Loucy (cell line): Measurements from ENCODE around the gene CD52.

Experiments used
- H2AFZ ChIP-seq: fragments of 200-600 bp; sonication (generic); 2 replicates; pipeline ENCODE4 v1.6.0; 2016; ENCODE audit warnings: antibody characterized with exemption, mild to moderate bottlenecking, low read length, moderate library complexity
- H3F3A ChIP-seq: fragments of 200-600 bp; 2 replicates; pipeline ENCODE4 v1.6.0; 2016; ENCODE audit warnings: antibody characterized with exemption, low read depth, mild to moderate bottlenecking
- H3K27me3 ChIP-seq: fragments of 200-600 bp; sonication (generic); 2 replicates; pipeline ENCODE4 v1.6.1; 2014; ENCODE audit warnings: low read length, mild to moderate bottlenecking; ENCODE audit not compliant: insufficient read depth, poor library complexity, severe bottlenecking
- H3K36me3 ChIP-seq: fragments of 200-600 bp; sonication (generic); 2 replicates; pipeline ENCODE4 v1.6.1; 2016; ENCODE audit warnings: low read length; ENCODE audit not compliant: insufficient read depth
- H3K4me1 ChIP-seq: fragments of 200-600 bp; sonication (generic); 2 replicates; pipeline ENCODE4 v1.5.1; 2014; ENCODE audit warnings: low read length, mild to moderate bottlenecking; ENCODE audit not compliant: insufficient read depth, poor library complexity, severe bottlenecking
- H3K4me2 ChIP-seq: fragments of 200-600 bp; sonication (generic); 2 replicates; pipeline ENCODE4 v1.6.0; 2014; ENCODE audit warnings: antibody characterized with exemption, low read length, low read depth, mild to moderate bottlenecking; ENCODE audit not compliant: poor library complexity, severe bottlenecking
- H3K4me3 ChIP-seq: fragments of 200-600 bp; sonication (generic); 2 replicates; pipeline ENCODE4 v1.5.1; 2014; ENCODE audit warnings: low read length, mild to moderate bottlenecking, mixed read lengths; ENCODE audit not compliant: poor library complexity, severe bottlenecking
- H3K79me2 ChIP-seq: fragments of 200-600 bp; sonication (generic); 2 replicates; pipeline ENCODE4 v1.6.1; 2014; ENCODE audit warnings: low read length; ENCODE audit not compliant: insufficient read depth
- H3K9ac ChIP-seq: fragments of 200-600 bp; sonication (generic); 2 replicates; pipeline ENCODE4 v1.6.0; 2014; ENCODE audit warnings: mild to moderate bottlenecking, low read depth, low read length, moderate library complexity; ENCODE audit not compliant: poor library complexity, severe bottlenecking
- H3K9me2 ChIP-seq: fragments of 200-600 bp; sonication (generic); replicated peaks from 2 replicates; pipeline ENCODE4 v1.6.1; 2016; ENCODE audit warnings: low read depth, low read length, mixed read lengths
- H3K9me3 ChIP-seq: fragments of 200-600 bp; sonication (generic); 2 replicates; pipeline ENCODE4 v1.6.1; 2014; ENCODE audit warnings: mild to moderate bottlenecking, antibody characterized with exemption, low read length, low read depth; ENCODE audit not compliant: insufficient read depth
- H4K20me1 ChIP-seq: fragments of 200-600 bp; sonication (generic); 2 replicates; pipeline ENCODE4 v1.6.0; 2014; ENCODE audit warnings: antibody characterized with exemption, low read length, mild to moderate bottlenecking; ENCODE audit not compliant: insufficient read depth, poor library complexity, severe bottlenecking
- CTCF ChIP-seq: fragments of 200-600 bp; sonication (generic); conservative IDR thresholded peaks from 2 replicates; pipeline ENCODE4 v1.5.1; 2014; ENCODE audit warnings: mild to moderate bottlenecking, antibody characterized with exemption, low read length
- EZH2phosphoT487 ChIP-seq: fragments of 200-600 bp; IDR thresholded peaks from 2 replicates; pipeline ENCODE4 v1.6.1; 2018; ENCODE audit warnings: antibody characterized with exemption, mild to moderate bottlenecking, moderate library complexity, borderline replicate concordance

CD52 gene

DNA sequence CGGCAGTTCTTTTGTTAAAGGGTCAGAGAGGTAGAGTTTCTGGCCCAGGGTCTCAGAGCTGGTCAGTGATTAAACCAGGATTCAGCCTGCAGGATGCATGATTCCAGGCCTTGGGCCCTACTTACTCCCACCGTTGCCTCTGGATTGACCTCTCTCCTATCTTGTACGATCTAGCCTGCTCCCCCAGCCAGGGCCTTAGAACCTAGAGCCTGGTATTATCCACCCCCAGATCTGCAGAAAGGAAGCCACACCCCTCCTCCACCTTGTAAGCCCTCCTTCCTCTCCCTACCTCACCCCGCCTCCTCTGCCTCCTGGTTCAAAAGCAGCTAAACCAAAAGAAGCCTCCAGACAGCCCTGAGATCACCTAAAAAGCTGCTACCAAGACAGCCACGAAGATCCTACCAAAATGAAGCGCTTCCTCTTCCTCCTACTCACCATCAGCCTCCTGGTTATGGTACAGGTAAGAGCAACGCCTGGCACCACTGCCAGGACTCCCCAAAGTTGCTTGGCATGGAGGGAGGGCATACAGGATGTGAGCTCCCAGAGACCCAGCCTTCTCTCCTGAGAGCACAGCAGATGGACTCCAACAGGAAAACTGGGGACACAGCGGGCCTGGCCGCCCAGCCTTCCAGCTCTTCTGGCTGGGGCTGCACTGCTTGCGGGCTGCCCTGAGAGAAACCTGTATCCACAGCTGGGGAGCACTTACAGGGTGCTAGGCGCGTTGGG lies at the start of gene CD52:
TSS of gene CD52 (plus strand) at position 347 of the 726 bp plus-strand sequence. CDS start at position 407, 60 bp downstream.
- Histone ChIP-seq H3K9ac (peak within 1 kb of the TSS; percentile 95), H3K79me2 (peaks cover 48% of the 10 kb centered on the region), H3F3A (no peaks in the 10 kb centered on the region), H3K27me3 (no peaks in the 10 kb centered on the region), H3K9me3 (no peaks in the 10 kb centered on the region), H3K4me1 (peaks cover 70% of the 10 kb centered on the region), H3K9me2 (no peaks in the 10 kb centered on the region), H3K4me2 (peak within 1 kb of the TSS; percentile 96), H4K20me1 (no peaks in the 10 kb centered on the region), H3K36me3 (no peaks in the 10 kb centered on the region), H3K4me3 (peak within 1 kb of the TSS; percentile 88), H2AFZ (no peak within 1 kb of the TSS)
- TF ChIP-seq EZH2phosphoT487 (no peak), CTCF (no peak)

DNA sequence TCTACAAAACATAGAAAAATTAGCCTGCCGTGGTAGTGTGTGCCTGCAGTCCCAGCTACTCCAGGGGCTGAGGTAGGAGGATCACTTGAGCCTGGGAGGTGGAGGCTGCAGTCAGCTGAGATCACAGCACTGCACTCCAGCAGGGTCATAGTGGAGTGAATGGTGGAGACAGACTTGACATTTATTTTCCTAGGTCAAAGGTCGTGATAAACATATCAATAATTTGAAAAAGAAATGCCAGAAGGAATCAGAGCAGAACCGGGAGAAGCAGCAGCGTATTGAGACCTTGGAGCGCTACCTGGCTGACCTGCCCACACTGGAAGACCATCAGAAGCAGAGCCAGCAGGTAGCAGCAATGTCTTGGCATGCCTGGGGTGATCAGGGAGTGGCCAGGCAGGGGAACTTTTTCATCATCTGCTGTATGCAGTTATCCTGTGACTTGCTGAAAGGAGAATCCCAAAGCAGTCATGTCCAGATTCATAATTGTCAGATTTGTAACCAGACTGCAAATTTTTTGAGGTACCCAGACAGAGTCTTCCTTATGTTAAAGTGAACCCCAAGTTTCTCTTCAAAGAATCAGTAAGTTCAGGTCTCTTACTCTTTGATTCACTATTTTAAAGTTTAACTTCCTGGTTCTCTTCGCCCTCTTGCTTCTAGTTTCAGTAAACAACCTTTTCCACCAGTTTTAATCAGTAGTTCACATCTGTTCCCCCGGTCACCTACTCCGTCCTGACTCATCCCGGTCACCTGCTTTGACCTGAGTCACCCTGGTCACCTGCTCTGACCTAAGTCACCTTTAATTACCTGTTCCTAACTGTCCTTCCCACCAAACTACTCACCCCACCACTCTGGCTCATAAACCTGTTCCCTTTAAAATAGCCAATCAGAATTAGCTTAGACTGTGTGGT lies 49.2 kb upstream of the CD52 start:
- H3K9me3 ChIP-seq = peaks cover 3% of the 10 kb centered on the region; the same call in 1 of the 2 replicates

DNA sequence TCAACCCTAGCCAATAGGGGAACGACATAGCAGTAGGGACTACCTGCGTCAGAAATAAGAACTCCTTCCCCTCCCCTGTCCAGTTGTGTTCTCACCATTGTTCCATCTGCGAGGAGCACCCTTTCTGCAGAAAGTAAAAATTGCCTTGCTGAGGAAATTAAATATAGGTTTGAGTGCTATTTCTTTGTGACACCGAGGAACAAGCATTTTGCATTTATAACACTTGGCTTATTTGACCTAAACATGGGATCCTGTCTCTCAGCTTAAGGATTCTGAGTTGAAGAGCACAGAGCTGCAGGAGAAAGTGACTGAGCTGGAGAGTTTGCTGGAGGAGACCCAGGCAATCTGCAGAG lies 48.6 kb upstream of the CD52 start:
- Histone ChIP-seq H3K4me1 (no peaks in the 10 kb centered on the region), H3K9ac (no peak overlapping the region), H3F3A (no peaks in the 10 kb centered on the region), H3K79me2 (no peaks in the 10 kb centered on the region), H3K27me3 (no peaks in the 10 kb centered on the region), H3K4me2 (no peak overlapping the region), H3K4me3 (no peak overlapping the region), H3K9me2 (no peaks in the 10 kb centered on the region), H3K36me3 (peaks cover 91% of the 10 kb centered on the region; the same call in 1 of the 2 replicates), H2AFZ (no peak overlapping the region), H4K20me1 (no peaks in the 10 kb centered on the region), H3K9me3 (peaks cover 3% of the 10 kb centered on the region; the same call in 1 of the 2 replicates)
- TF ChIP-seq CTCF = no peak
- no peak for TF ChIP-seq EZH2phosphoT487

More for the DNA sequence above, 49.2 kb upstream of the CD52 start:
- Histone ChIP-seq H3K36me3 (peaks cover 95% of the 10 kb centered on the region; the same call in 1 of the 2 replicates), H3K79me2 (no peaks in the 10 kb centered on the region), H3K4me3 (no peak overlapping the region), H3K9ac (no peak overlapping the region), H3K4me1 (no peaks in the 10 kb centered on the region), H2AFZ (no peak overlapping the region), H3F3A (no peaks in the 10 kb centered on the region), H4K20me1 (no peaks in the 10 kb centered on the region), H3K9me2 (no peaks in the 10 kb centered on the region), H3K27me3 (no peaks in the 10 kb centered on the region), H3K4me2 (no peak overlapping the region)
- no peak for TF ChIP-seq EZH2phosphoT487
- no peak for TF ChIP-seq CTCF
